Uterus (tissue), 2 donors: ENCODE data around the gene LAMA1.

Source experiments
- POLR2A ChIP-seq, 2 donors: fragments of 450-650 bp; IDR thresholded peaks; one replicate each; pipeline ENCODE4 v1.6.1; 2016; ENCODE audit warnings: antibody characterized with exemption in 2 of 2, mild to moderate bottlenecking in 1 of 2, moderate library complexity in 1 of 2
- TF ChIP-seq, protein P1 (sequence below), 4 experiments: fragments of 200-600 bp in 2 of 4; fragments of 450-650 bp in 2 of 4; sonication (generic) in 2 of 4; IDR thresholded peaks; one replicate each; pipeline ENCODE4 v1.5.1; 2016 to 2019; ENCODE audit warnings: antibody characterized with exemption in 4 of 4, mild to moderate bottlenecking in 2 of 4, moderate library complexity in 1 of 4

- TF ChIP-seq, protein P1, sequence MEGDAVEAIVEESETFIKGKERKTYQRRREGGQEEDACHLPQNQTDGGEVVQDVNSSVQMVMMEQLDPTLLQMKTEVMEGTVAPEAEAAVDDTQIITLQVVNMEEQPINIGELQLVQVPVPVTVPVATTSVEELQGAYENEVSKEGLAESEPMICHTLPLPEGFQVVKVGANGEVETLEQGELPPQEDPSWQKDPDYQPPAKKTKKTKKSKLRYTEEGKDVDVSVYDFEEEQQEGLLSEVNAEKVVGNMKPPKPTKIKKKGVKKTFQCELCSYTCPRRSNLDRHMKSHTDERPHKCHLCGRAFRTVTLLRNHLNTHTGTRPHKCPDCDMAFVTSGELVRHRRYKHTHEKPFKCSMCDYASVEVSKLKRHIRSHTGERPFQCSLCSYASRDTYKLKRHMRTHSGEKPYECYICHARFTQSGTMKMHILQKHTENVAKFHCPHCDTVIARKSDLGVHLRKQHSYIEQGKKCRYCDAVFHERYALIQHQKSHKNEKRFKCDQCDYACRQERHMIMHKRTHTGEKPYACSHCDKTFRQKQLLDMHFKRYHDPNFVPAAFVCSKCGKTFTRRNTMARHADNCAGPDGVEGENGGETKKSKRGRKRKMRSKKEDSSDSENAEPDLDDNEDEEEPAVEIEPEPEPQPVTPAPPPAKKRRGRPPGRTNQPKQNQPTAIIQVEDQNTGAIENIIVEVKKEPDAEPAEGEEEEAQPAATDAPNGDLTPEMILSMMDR (IDR thresholded peaks at IDR 0.05) = no peak
- no peak for TF ChIP-seq POLR2A (IDR thresholded peaks at IDR 0.05)
Measured at GRCh38 chr18:7004009-7004408, 113.6 kb downstream of the LAMA1 start.
